Panc1 (cell line): ENCODE measurements around the gene MCEE. TPM values are rescaled to one million over a fixed set of nuclear protein-coding genes. Genes with fewer than 3 reads are reported as not detected.

Source experiments
- ATAC-seq: fragments of 200-7000 bp; cut with Tn5 transposase; 2 replicates; pipeline ENCODE4 v1.9.1; 2020; ENCODE audit warnings: mild to moderate bottlenecking, moderate library complexity
- BruUV-seq: library from RNA; stranded (reverse); fragments of 400-500 nt; replicated peaks from 2 replicates; lab custom pipeline; 2021; lab: Mats Ljungman, UMichigan
- CTCF ChIA-PET: fragments of 300-600 bp; sonication (Branson Sonifier 250); formaldehyde crosslinking; loops from one replicate; lab custom pipeline; 2022; ENCODE audit warnings: antibody characterized with exemption; lab: Charles Lee
- POLR2A ChIA-PET: fragments of 300-600 bp; sonication (Branson Sonifier 250); formaldehyde crosslinking; loops from one replicate; lab custom pipeline; 2022; ENCODE audit warnings: antibody characterized with exemption; lab: Charles Lee
- DNase-seq: peaks from one replicate; pipeline ENCODE4 v3.0.0-alpha.2; 2010; ENCODE audit warnings: low read depth, low spot score
- H3K27ac ChIP-seq: 2 replicates; pipeline ENCODE4 v1.5.1; 2011; ENCODE audit warnings: mild to moderate bottlenecking, low read length, inconsistent platforms
- H3K27me3 ChIP-seq: fragments of 200-500 bp; sonication (Bioruptor generic); 2 replicates; pipeline ENCODE4 v1.6.0; 2014; ENCODE audit warnings: low read length, inconsistent platforms; ENCODE audit not compliant: control insufficient read depth, insufficient read depth
- H3K36me3 ChIP-seq: fragments of 200-500 bp; sonication (Bioruptor generic); 2 replicates; pipeline ENCODE4 v1.5.1; 2014; ENCODE audit warnings: inconsistent platforms, mild to moderate bottlenecking, low read length, moderate library complexity; ENCODE audit not compliant: control insufficient read depth, insufficient read depth
- H3K4me1 ChIP-seq: 2 replicates; pipeline ENCODE4 v1.5.1; 2011; ENCODE audit warnings: inconsistent platforms, mild to moderate bottlenecking, low read length, moderate library complexity; ENCODE audit not compliant: control insufficient read depth, insufficient read depth
- H3K4me3 ChIP-seq, 2 experiments: 2 replicates each; pipeline ENCODE4 v1.5.1; 2011 to 2012; ENCODE audit warnings: low read depth in 2 of 2, low read length in 2 of 2, mild to moderate bottlenecking in 2 of 2, inconsistent platforms in 1 of 2, moderate library complexity in 1 of 2
- H3K9me3 ChIP-seq: fragments of 200-500 bp; sonication (Bioruptor generic); 2 replicates; pipeline ENCODE4 v1.5.1; 2014; ENCODE audit warnings: low read depth, mild to moderate bottlenecking, inconsistent platforms, low read length, moderate library complexity; ENCODE audit not compliant: control insufficient read depth, insufficient read depth
- CTCF ChIP-seq: fragments of 450-650 bp; IDR thresholded peaks from 2 replicates; pipeline ENCODE4 v1.5.1; 2017; ENCODE audit warnings: mild to moderate bottlenecking
- POLR2AphosphoS5 ChIP-seq: IDR thresholded peaks from 2 replicates; pipeline ENCODE4 v1.6.1; 2012; ENCODE audit warnings: mild to moderate bottlenecking, low read depth, low read length, moderate library complexity
- SIN3A ChIP-seq: IDR thresholded peaks from 2 replicates; pipeline ENCODE4 v1.6.1; 2012; ENCODE audit warnings: low read depth, mild to moderate bottlenecking, low read length, moderate library complexity, borderline replicate concordance; ENCODE audit not compliant: insufficient read depth
- TCF7L2 ChIP-seq: IDR thresholded peaks from 2 replicates; pipeline ENCODE4 v1.6.1; 2011; ENCODE audit warnings: mild to moderate bottlenecking, low read depth, low read length, inconsistent platforms
- in situ Hi-C: cut with HindIII; loops from 2 replicates; pipeline ENCODE4 v1.10.0; 2016; ENCODE audit warnings: low sequenced_read_pairs, low pct_unique_long_range_greater_than_20kb
- intact Hi-C: fragments of 100-400 bp; cut with micrococcal nuclease; formaldehyde crosslinking; loops from one replicate; pipeline ENCODE4 v1.10.0; 2022; ENCODE audit not compliant: unreplicated experiment
- total RNA-seq: library from RNA; stranded (reverse); gene quantifications from one replicate; pipeline ENCODE4 v1.2.1, GENCODE V29; 2021; ENCODE audit not compliant: unreplicated experiment
- TF ChIP-seq, protein P1 (sequence below), 2 experiments: IDR thresholded peaks; 2 replicates each; pipeline ENCODE4 v1.6.1; 2011 to 2012; ENCODE audit warnings: low read depth in 2 of 2, control low read depth in 1 of 2, low read length in 1 of 2, mild to moderate bottlenecking in 1 of 2, moderate library complexity in 1 of 2; ENCODE audit not compliant: insufficient read depth in 1 of 2

MCEE gene
- total RNA-seq, 1 experiment from 2014 or later: 4.8 TPM

GRCh38 chr2:71074893-71075395 is 55.1 kb downstream of the MCEE start:
- H3K27me3 ChIP-seq: no peaks in the 10 kb centered on the region
- no peaks in the 10 kb centered on the region for H3K9me3 ChIP-seq
- H3K4me3 ChIP-seq: no peak overlapping the region
- H3K27ac ChIP-seq: no peak overlapping the region
- ATAC-seq (no peak), DNase-seq (no peak)
- no TSS peak for BruUV-seq
- peaks cover 5% of the 10 kb centered on the region for H3K4me1 ChIP-seq
- no peak for TF ChIP-seq CTCF
- TF ChIP-seq SIN3A: no peak
- no peak for TF ChIP-seq POLR2AphosphoS5
- TF ChIP-seq, protein P1, sequence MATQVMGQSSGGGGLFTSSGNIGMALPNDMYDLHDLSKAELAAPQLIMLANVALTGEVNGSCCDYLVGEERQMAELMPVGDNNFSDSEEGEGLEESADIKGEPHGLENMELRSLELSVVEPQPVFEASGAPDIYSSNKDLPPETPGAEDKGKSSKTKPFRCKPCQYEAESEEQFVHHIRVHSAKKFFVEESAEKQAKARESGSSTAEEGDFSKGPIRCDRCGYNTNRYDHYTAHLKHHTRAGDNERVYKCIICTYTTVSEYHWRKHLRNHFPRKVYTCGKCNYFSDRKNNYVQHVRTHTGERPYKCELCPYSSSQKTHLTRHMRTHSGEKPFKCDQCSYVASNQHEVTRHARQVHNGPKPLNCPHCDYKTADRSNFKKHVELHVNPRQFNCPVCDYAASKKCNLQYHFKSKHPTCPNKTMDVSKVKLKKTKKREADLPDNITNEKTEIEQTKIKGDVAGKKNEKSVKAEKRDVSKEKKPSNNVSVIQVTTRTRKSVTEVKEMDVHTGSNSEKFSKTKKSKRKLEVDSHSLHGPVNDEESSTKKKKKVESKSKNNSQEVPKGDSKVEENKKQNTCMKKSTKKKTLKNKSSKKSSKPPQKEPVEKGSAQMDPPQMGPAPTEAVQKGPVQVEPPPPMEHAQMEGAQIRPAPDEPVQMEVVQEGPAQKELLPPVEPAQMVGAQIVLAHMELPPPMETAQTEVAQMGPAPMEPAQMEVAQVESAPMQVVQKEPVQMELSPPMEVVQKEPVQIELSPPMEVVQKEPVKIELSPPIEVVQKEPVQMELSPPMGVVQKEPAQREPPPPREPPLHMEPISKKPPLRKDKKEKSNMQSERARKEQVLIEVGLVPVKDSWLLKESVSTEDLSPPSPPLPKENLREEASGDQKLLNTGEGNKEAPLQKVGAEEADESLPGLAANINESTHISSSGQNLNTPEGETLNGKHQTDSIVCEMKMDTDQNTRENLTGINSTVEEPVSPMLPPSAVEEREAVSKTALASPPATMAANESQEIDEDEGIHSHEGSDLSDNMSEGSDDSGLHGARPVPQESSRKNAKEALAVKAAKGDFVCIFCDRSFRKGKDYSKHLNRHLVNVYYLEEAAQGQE (IDR thresholded peaks at IDR 0.05; ENCODE audit: insufficient read depth in 1 of 2, low read depth in 2 of 2, low read length in 1 of 2): no peak
- TF ChIP-seq TCF7L2: no peak
- POLR2A ChIA-PET: no interaction called here
- H3K36me3 ChIP-seq: no peaks in the 10 kb centered on the region
- intact Hi-C loops (no loop called here), in situ Hi-C loops (no loop called here)
- CTCF ChIA-PET: no interaction called here

DNA sequence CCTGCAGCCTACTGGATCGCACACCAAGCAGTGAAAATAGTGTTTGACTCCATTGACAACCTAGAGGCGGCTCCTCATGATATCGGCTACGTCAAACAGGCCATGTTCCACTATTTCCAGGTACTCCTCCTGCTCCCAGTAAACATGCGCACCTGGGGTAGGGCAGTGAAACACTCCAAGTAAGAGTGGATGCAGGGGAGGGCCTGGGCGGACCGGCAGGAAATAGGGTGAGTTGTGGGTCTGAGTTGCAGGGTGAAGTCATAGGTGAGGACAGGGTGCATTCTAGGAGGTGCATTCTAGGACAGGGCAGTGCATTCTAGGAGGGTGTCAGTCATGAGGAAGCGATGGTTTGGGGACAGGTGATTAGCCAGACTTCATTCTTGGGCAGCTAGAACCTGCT is 56.6 kb downstream of the MCEE start:
- BruUV-seq: no TSS peak
- Histone ChIP-seq H3K36me3 (no peaks in the 10 kb centered on the region; the same call in 1 of the 2 replicates), H3K27ac (no peak overlapping the region), H3K27me3 (no peaks in the 10 kb centered on the region), H3K9me3 (no peaks in the 10 kb centered on the region), H3K4me3 (no peak overlapping the region), H3K4me1 (peaks cover 14% of the 10 kb centered on the region)
- in situ Hi-C loops (no loop called here), intact Hi-C loops (no loop called here)
- CTCF ChIA-PET: interaction anchor here (0.6 kb wide), 1 partner anchor 98 kb away, joined by 4 read pairs; no protein-coding TSS in a partner anchor
- POLR2A ChIA-PET: no interaction called here
- no peak for ATAC-seq
- no peak for DNase-seq
- TF ChIP-seq, protein P1 (IDR thresholded peaks at IDR 0.05; ENCODE audit: insufficient read depth in 1 of 2, low read depth in 2 of 2, low read length in 1 of 2): no peak
